Loucy (cell line): ENCODE measurements around the gene MIGA2.

ENCODE experiments used
- H2AFZ ChIP-seq: fragments of 200-600 bp; sonication (generic); 2 replicates; pipeline ENCODE4 v1.6.0; 2016; ENCODE audit warnings: antibody characterized with exemption, mild to moderate bottlenecking, low read length, moderate library complexity
- H3F3A ChIP-seq: fragments of 200-600 bp; 2 replicates; pipeline ENCODE4 v1.6.0; 2016; ENCODE audit warnings: antibody characterized with exemption, low read depth, mild to moderate bottlenecking
- H3K27me3 ChIP-seq: fragments of 200-600 bp; sonication (generic); 2 replicates; pipeline ENCODE4 v1.6.1; 2014; ENCODE audit warnings: low read length, mild to moderate bottlenecking; ENCODE audit not compliant: insufficient read depth, poor library complexity, severe bottlenecking
- H3K36me3 ChIP-seq: fragments of 200-600 bp; sonication (generic); 2 replicates; pipeline ENCODE4 v1.6.1; 2016; ENCODE audit warnings: low read length; ENCODE audit not compliant: insufficient read depth
- H3K4me1 ChIP-seq: fragments of 200-600 bp; sonication (generic); 2 replicates; pipeline ENCODE4 v1.5.1; 2014; ENCODE audit warnings: low read length, mild to moderate bottlenecking; ENCODE audit not compliant: insufficient read depth, poor library complexity, severe bottlenecking
- H3K4me2 ChIP-seq: fragments of 200-600 bp; sonication (generic); 2 replicates; pipeline ENCODE4 v1.6.0; 2014; ENCODE audit warnings: antibody characterized with exemption, low read length, low read depth, mild to moderate bottlenecking; ENCODE audit not compliant: poor library complexity, severe bottlenecking
- H3K4me3 ChIP-seq: fragments of 200-600 bp; sonication (generic); 2 replicates; pipeline ENCODE4 v1.5.1; 2014; ENCODE audit warnings: low read length, mild to moderate bottlenecking, mixed read lengths; ENCODE audit not compliant: poor library complexity, severe bottlenecking
- H3K79me2 ChIP-seq: fragments of 200-600 bp; sonication (generic); 2 replicates; pipeline ENCODE4 v1.6.1; 2014; ENCODE audit warnings: low read length; ENCODE audit not compliant: insufficient read depth
- H3K9ac ChIP-seq: fragments of 200-600 bp; sonication (generic); 2 replicates; pipeline ENCODE4 v1.6.0; 2014; ENCODE audit warnings: mild to moderate bottlenecking, low read depth, low read length, moderate library complexity; ENCODE audit not compliant: poor library complexity, severe bottlenecking
- H3K9me2 ChIP-seq: fragments of 200-600 bp; sonication (generic); replicated peaks from 2 replicates; pipeline ENCODE4 v1.6.1; 2016; ENCODE audit warnings: low read depth, low read length, mixed read lengths
- H3K9me3 ChIP-seq: fragments of 200-600 bp; sonication (generic); 2 replicates; pipeline ENCODE4 v1.6.1; 2014; ENCODE audit warnings: mild to moderate bottlenecking, antibody characterized with exemption, low read length, low read depth; ENCODE audit not compliant: insufficient read depth
- H4K20me1 ChIP-seq: fragments of 200-600 bp; sonication (generic); 2 replicates; pipeline ENCODE4 v1.6.0; 2014; ENCODE audit warnings: antibody characterized with exemption, low read length, mild to moderate bottlenecking; ENCODE audit not compliant: insufficient read depth, poor library complexity, severe bottlenecking
- CTCF ChIP-seq: fragments of 200-600 bp; sonication (generic); conservative IDR thresholded peaks from 2 replicates; pipeline ENCODE4 v1.5.1; 2014; ENCODE audit warnings: mild to moderate bottlenecking, antibody characterized with exemption, low read length
- EZH2phosphoT487 ChIP-seq: fragments of 200-600 bp; IDR thresholded peaks from 2 replicates; pipeline ENCODE4 v1.6.1; 2018; ENCODE audit warnings: antibody characterized with exemption, mild to moderate bottlenecking, moderate library complexity, borderline replicate concordance

The MIGA2 gene

DNA sequence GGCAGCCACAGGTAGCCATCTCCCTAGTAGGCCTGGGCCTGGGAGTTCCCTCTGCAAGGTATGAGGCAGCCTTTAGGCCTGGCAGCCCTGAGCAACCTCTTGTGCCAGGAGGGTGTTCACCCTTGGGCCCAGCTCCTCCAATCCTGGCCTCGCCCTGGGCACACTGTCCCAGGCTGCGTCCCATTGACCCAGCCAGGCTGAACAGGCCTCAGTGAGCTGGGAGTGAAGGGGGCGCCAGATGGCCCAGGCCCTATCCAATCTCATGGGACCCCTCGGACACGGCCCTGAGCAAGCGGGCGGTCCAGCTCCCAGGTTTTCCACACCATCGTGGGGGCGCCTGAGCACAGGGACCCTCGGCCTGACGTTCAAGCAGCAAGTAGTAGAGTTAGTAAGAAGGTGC lies 22.8 kb upstream of the MIGA2 start:
- H3K9me3 ChIP-seq, result no peaks in the 10 kb centered on the region
- no peak overlapping the region for H3K4me3 ChIP-seq
- no peaks in the 10 kb centered on the region for H3K27me3 ChIP-seq
- H3K4me2 ChIP-seq, result no peak overlapping the region
- no peaks in the 10 kb centered on the region for H4K20me1 ChIP-seq
- H3K36me3 ChIP-seq, result no peaks in the 10 kb centered on the region
- H3F3A ChIP-seq, result no peaks in the 10 kb centered on the region
- no peaks in the 10 kb centered on the region for H3K4me1 ChIP-seq
- TF ChIP-seq EZH2phosphoT487 (no peak), CTCF (no peak)
- no peak overlapping the region for H2AFZ ChIP-seq
- no peaks in the 10 kb centered on the region for H3K79me2 ChIP-seq
- no peaks in the 10 kb centered on the region for H3K9me2 ChIP-seq
- H3K9ac ChIP-seq, result no peak overlapping the region

- H3K79me2 ChIP-seq, result no peaks in the 10 kb centered on the region
- TF ChIP-seq EZH2phosphoT487 (no peak), CTCF (no peak)
Measured at GRCh38 chr9:129014124-129014523, 22.3 kb upstream of the MIGA2 start.

GRCh38 chr9:129014608-129015007 lies 21.8 kb upstream of the MIGA2 start:
- no peaks in the 10 kb centered on the region for H3K9me2 ChIP-seq
- no peaks in the 10 kb centered on the region for H4K20me1 ChIP-seq
- H3K9me3 ChIP-seq, result no peaks in the 10 kb centered on the region
- H3K4me3 ChIP-seq, result no peak overlapping the region
- no peaks in the 10 kb centered on the region for H3F3A ChIP-seq
- no peaks in the 10 kb centered on the region for H3K4me1 ChIP-seq
- H3K4me2 ChIP-seq, result no peak overlapping the region
- no peak overlapping the region for H2AFZ ChIP-seq
- no peaks in the 10 kb centered on the region for H3K27me3 ChIP-seq
- no peaks in the 10 kb centered on the region for H3K79me2 ChIP-seq
- H3K9ac ChIP-seq, result no peak overlapping the region
- H3K36me3 ChIP-seq, result no peaks in the 10 kb centered on the region
- TF ChIP-seq CTCF (no peak), EZH2phosphoT487 (no peak)

More at GRCh38 chr9:129014124-129014523, 22.3 kb upstream of the MIGA2 start:
- no peaks in the 10 kb centered on the region for H3K4me1 ChIP-seq
- no peaks in the 10 kb centered on the region for H3K27me3 ChIP-seq
- no peak overlapping the region for H3K4me2 ChIP-seq
- H3K9ac ChIP-seq, result no peak overlapping the region
- no peaks in the 10 kb centered on the region for H3K9me3 ChIP-seq
- H2AFZ ChIP-seq, result no peak overlapping the region
- H3K4me3 ChIP-seq, result no peak overlapping the region
- no peaks in the 10 kb centered on the region for H4K20me1 ChIP-seq
- no peaks in the 10 kb centered on the region for H3K9me2 ChIP-seq
- H3K36me3 ChIP-seq, result no peaks in the 10 kb centered on the region
- no peaks in the 10 kb centered on the region for H3F3A ChIP-seq
